B cell (primary cell): ENCODE results near the gene FEZF2. TPM values are rescaled to one million over a fixed set of nuclear protein-coding genes. Genes with fewer than 3 reads are reported as not detected.

Source experiments
- ATAC-seq: fragments of 200-7000 bp; cut with Tn5 transposase; one replicate; pipeline ENCODE4 v1.10.0; 2021; ENCODE audit warnings: low read depth, mild to moderate bottlenecking, moderate number of reproducible peaks, moderate library complexity
- CTCF ChIA-PET: fragments of 350-600 bp; sonication (Branson Sonifier 250); formaldehyde crosslinking; loops from one replicate; lab custom pipeline; 2021; ENCODE audit warnings: antibody characterized with exemption, inconsistent platforms; lab: Charles Lee
- POLR2A ChIA-PET: fragments of 350-600 bp; sonication (Branson Sonifier 250); formaldehyde crosslinking; loops from one replicate; lab custom pipeline; 2021; ENCODE audit warnings: antibody characterized with exemption; lab: Charles Lee
- DNase-seq: peaks from one replicate; pipeline ENCODE4 v3.0.0; 2013
- H2AFZ ChIP-seq: 2 replicates; pipeline ENCODE4 v1.6.1; 2012; ENCODE audit warnings: mild to moderate bottlenecking, low read depth, low read length; ENCODE audit not compliant: insufficient read depth, poor library complexity, severe bottlenecking
- H3K27ac ChIP-seq, 2 donors: 1 replicate in 1 of 2; 2 replicates in 1 of 2; pipeline ENCODE4 v1.5.1; 2012 to 2013; ENCODE audit warnings: low read length in 2 of 2, mild to moderate bottlenecking in 2 of 2, moderate library complexity in 1 of 2
- H3K27me3 ChIP-seq, 4 experiments: fragments of 200-600 bp in 1 of 4; sonication (generic) in 1 of 4; replicated peaks in 1 of 4; 1 replicate in 2 of 4; 2 replicates in 2 of 4; pipeline versions ENCODE4 v1.6.1 to v1.7.0; 2013 to 2016; ENCODE audit warnings: low read length in 3 of 4, mild to moderate bottlenecking in 2 of 4, mixed read lengths in 1 of 4, moderate library complexity in 1 of 4; ENCODE audit not compliant: insufficient read depth in 4 of 4, control insufficient read depth in 3 of 4; ENCODE audit errors: control extremely low read depth in 1 of 4
- H3K36me3 ChIP-seq, 2 experiments: replicated peaks in 1 of 2; 1 replicate in 1 of 2; 2 replicates in 1 of 2; pipeline versions ENCODE4 v1.6.1 to v1.7.1; 2013; ENCODE audit warnings: low read length in 1 of 2; ENCODE audit not compliant: insufficient read depth in 2 of 2, control insufficient read depth in 1 of 2; ENCODE audit errors: control extremely low read depth in 1 of 2, extremely low read depth in 1 of 2
- H3K4me1 ChIP-seq, 2 donors: fragments of 200-600 bp in 1 of 2; sonication (generic) in 1 of 2; 1 replicate in 1 of 2; 2 replicates in 1 of 2; pipeline versions ENCODE4 v1.5.1 to v1.6.1; 2013 to 2017; ENCODE audit warnings: low read length in 2 of 2; ENCODE audit not compliant: control insufficient read depth in 2 of 2, insufficient read depth in 2 of 2
- H3K4me2 ChIP-seq: replicated peaks from 2 replicates; pipeline ENCODE3; 2012; ENCODE audit warnings: mild to moderate bottlenecking, low read depth, low read length; ENCODE audit not compliant: poor library complexity, severe bottlenecking
- H3K4me3 ChIP-seq, 5 experiments: fragments of 200-600 bp in 1 of 5; sonication (generic) in 1 of 5; 1 replicate in 3 of 5; 2 replicates in 2 of 5; pipeline versions ENCODE4 v1.5.1 to v1.7.0; 2011 to 2016; ENCODE audit warnings: low read length in 4 of 5, mild to moderate bottlenecking in 4 of 5, low read depth in 2 of 5, control low read depth in 1 of 5, moderate library complexity in 1 of 5; ENCODE audit not compliant: insufficient read depth in 1 of 5; ENCODE audit errors: control extremely low read depth in 1 of 5, extremely low read depth in 1 of 5
- H3K79me2 ChIP-seq: fragments of 200-600 bp; sonication (generic); one replicate; pipeline ENCODE4 v1.6.0; 2016; ENCODE audit warnings: low read length; ENCODE audit not compliant: control insufficient read depth, insufficient read depth
- H3K9ac ChIP-seq: fragments of 200-600 bp; sonication (generic); 2 replicates; pipeline ENCODE4 v1.6.1; 2017; ENCODE audit warnings: mild to moderate bottlenecking, low read length, moderate library complexity
- H3K9me3 ChIP-seq, 3 donors: one replicate each; pipeline versions ENCODE4 v1.6.1 to v1.7.1; 2013; ENCODE audit warnings: low read length in 2 of 3; ENCODE audit not compliant: control insufficient read depth in 2 of 3, insufficient read depth in 1 of 3; ENCODE audit errors: control extremely low read depth in 1 of 3
- H4K20me1 ChIP-seq: 2 replicates; pipeline ENCODE4 v1.6.0; 2012; ENCODE audit warnings: mild to moderate bottlenecking, low read length; ENCODE audit not compliant: insufficient read depth, control insufficient read depth, poor library complexity, severe bottlenecking
- H3K27ac Mint-ChIP-seq: one replicate; pipeline ENCODE4 v1.8.0; 2021; ENCODE audit warnings: mixed read lengths
- H3K27me3 Mint-ChIP-seq: one replicate; pipeline ENCODE4 v1.8.0; 2021; ENCODE audit warnings: mixed read lengths
- H3K4me1 Mint-ChIP-seq: one replicate; pipeline ENCODE4 v1.8.0; 2021; ENCODE audit warnings: mixed read lengths
- H3K4me3 Mint-ChIP-seq: one replicate; pipeline ENCODE4 v1.8.0; 2021; ENCODE audit warnings: mixed read lengths
- H3K9me3 Mint-ChIP-seq: one replicate; pipeline ENCODE4 v1.8.0; 2022; ENCODE audit warnings: mixed read lengths; ENCODE audit not compliant: insufficient read depth
- EZH2 ChIP-seq: IDR thresholded peaks from 2 replicates; pipeline ENCODE4 v1.6.1; 2012; ENCODE audit warnings: borderline replicate concordance, low read depth, mild to moderate bottlenecking, moderate library complexity, low read length; ENCODE audit not compliant: insufficient read depth, poor library complexity, severe bottlenecking
- WGBS: methylation state at CpG from one replicate; pipeline ENCODE4 v1.1.5; 2013; ENCODE audit warnings: missing lambda C conversion rate; ENCODE audit not compliant: insufficient coverage; 5-methylcytosine and 5-hydroxymethylcytosine counted together
- intact Hi-C: fragments of 100-400 bp; cut with micrococcal nuclease; formaldehyde crosslinking; loops from one replicate; pipeline ENCODE4 v1.10.0; 2022
- polyA plus RNA-seq: library from polyadenylated mRNA; depleted of rRNA; stranded (reverse); fragments of >200 nt; gene quantifications from 2 replicates; pipeline ENCODE4 v1.2.3, GENCODE V29; 2012
- total RNA-seq, 2 donors: library from RNA; stranded (reverse); fragments of 120-200 nt in 1 of 2; gene quantifications; 1 replicate in 1 of 2; 2 replicates in 1 of 2; pipeline versions ENCODE4 v1.2.3 to v1.2.4, GENCODE V29; 2013 to 2022
- TF ChIP-seq, protein P1 (sequence below): fragments of 200-600 bp; IDR thresholded peaks from one replicate; pipeline ENCODE4 v1.8.0; 2022; ENCODE audit warnings: antibody characterized with exemption, mild to moderate bottlenecking

Gene FEZF2
- total and polyA plus RNA-seq, 2 donors (not counting 1 experiment from before 2014, with no cell fraction given): not detected

DNA sequence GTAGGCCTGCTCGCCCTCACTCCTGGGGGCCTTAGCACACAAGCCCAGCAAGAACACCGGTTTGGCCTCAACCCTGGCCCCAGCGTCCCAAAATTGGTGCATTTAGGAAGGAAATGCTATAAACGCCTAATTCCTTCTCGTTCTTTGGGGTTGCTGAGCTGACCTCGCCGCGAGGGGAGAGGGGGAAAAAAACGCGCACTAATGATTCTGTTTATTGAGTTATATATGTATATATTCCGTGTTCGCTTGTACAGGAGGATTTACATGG, 3.9 kb downstream of the FEZF2 start:
- Histone ChIP-seq H3K27ac (no peak overlapping the region), H3K9ac (no peak overlapping the region), H3K36me3 (no peaks in the 10 kb centered on the region), H4K20me1 (no peaks in the 10 kb centered on the region), H3K4me1 (no peaks in the 10 kb centered on the region), H3K79me2 (no peaks in the 10 kb centered on the region), H2AFZ (no peak overlapping the region), H3K27me3 (peaks cover 0 to 70% (median 19%) of the 10 kb centered on the region in 4 experiments), H3K9me3 (peaks cover 0 to 37% (median 0%) of the 10 kb centered on the region in 3 donors), H3K4me3 (no peak overlapping the region), H3K4me2 (no peak overlapping the region)
- no peaks in the 10 kb centered on the region for H3K9me3 Mint-ChIP-seq
- no peak for TF ChIP-seq EZH2
- TF ChIP-seq, protein P1, sequence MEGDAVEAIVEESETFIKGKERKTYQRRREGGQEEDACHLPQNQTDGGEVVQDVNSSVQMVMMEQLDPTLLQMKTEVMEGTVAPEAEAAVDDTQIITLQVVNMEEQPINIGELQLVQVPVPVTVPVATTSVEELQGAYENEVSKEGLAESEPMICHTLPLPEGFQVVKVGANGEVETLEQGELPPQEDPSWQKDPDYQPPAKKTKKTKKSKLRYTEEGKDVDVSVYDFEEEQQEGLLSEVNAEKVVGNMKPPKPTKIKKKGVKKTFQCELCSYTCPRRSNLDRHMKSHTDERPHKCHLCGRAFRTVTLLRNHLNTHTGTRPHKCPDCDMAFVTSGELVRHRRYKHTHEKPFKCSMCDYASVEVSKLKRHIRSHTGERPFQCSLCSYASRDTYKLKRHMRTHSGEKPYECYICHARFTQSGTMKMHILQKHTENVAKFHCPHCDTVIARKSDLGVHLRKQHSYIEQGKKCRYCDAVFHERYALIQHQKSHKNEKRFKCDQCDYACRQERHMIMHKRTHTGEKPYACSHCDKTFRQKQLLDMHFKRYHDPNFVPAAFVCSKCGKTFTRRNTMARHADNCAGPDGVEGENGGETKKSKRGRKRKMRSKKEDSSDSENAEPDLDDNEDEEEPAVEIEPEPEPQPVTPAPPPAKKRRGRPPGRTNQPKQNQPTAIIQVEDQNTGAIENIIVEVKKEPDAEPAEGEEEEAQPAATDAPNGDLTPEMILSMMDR: no peak
- H3K27ac Mint-ChIP-seq: no peak overlapping the region
- peaks cover 71% of the 10 kb centered on the region for H3K27me3 Mint-ChIP-seq
- intact Hi-C loops: no loop called here
- CTCF ChIA-PET: no interaction called here
- DNase-seq (no peak), ATAC-seq (no peak)
- no peak overlapping the region for H3K4me3 Mint-ChIP-seq
- POLR2A ChIA-PET: no interaction called here
- peaks cover 4% of the 10 kb centered on the region for H3K4me1 Mint-ChIP-seq
- 25% methylated on average over 12 of the region's 12 CpGs for WGBS

GRCh38 chr3:62368705-62369475, 4.5 kb downstream of the FEZF2 start:
- Histone ChIP-seq H3K27me3 (peaks cover 0 to 65% (median 18%) of the 10 kb centered on the region in 4 experiments), H3K9me3 (peaks cover 0 to 37% (median 0%) of the 10 kb centered on the region in 3 donors), H3K9ac (no peak overlapping the region), H3K4me3 (no peak overlapping the region), H2AFZ (no peak overlapping the region), H3K4me2 (no peak overlapping the region), H3K27ac (no peak overlapping the region), H4K20me1 (no peaks in the 10 kb centered on the region), H3K4me1 (no peaks in the 10 kb centered on the region), H3K79me2 (no peaks in the 10 kb centered on the region), H3K36me3 (no peaks in the 10 kb centered on the region)
- H3K4me3 Mint-ChIP-seq: no peak overlapping the region
- no peak for TF ChIP-seq EZH2
- TF ChIP-seq, protein P1: no peak
- no peaks in the 10 kb centered on the region for H3K9me3 Mint-ChIP-seq
- ChIA-PET POLR2A (no interaction called here), CTCF (no interaction called here)
- peaks cover 68% of the 10 kb centered on the region for H3K27me3 Mint-ChIP-seq
- intact Hi-C loops: no loop called here
- H3K27ac Mint-ChIP-seq: no peak overlapping the region
- no peaks in the 10 kb centered on the region for H3K4me1 Mint-ChIP-seq
- WGBS: 12% methylated on average over 58 of the region's 58 CpGs
- ATAC-seq (no peak), DNase-seq (no peak)
